HG03354 (cell line): ENCODE measurements around the gene COL5A3.

Experiments used
- ATAC-seq: cut with Tn5 transposase; IDR thresholded peaks from one replicate; pipeline ENCODE4 v1.9.1; 2021; ENCODE audit warnings: mild to moderate bottlenecking; ENCODE audit not compliant: unreplicated experiment, poor library complexity, severe bottlenecking

Gene COL5A3

GRCh38 chr19:9912551-9913236, 97.6 kb downstream of the COL5A3 start:
- no peak for ATAC-seq

DNA sequence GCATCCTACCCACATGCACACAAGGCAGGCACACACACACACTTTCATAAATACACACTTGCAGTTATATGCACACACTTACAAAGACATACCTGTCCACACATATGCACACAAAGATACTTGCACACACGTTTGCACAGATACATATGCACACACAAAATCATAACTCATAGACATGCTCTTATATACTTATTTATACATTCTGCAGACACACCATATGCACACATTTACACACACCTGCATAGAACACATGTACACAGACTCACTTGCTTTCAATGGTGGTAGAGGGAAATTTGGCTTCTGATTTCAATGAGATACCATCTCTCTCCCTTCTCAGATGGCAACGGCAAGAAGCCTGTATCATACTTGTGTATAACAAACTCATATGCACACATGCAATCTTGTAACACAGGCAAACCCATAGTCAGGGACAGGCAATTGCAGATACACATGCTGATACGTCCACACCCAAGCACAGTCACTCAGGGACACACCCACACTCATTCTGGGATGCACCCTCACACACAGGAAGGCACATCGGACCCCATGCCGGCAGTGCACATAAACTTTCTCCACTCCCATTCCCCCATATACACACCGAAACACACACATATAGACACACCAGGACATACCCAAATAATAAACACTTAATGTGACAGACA, 98.6 kb downstream of the COL5A3 start:
- no peak for ATAC-seq

DNA sequence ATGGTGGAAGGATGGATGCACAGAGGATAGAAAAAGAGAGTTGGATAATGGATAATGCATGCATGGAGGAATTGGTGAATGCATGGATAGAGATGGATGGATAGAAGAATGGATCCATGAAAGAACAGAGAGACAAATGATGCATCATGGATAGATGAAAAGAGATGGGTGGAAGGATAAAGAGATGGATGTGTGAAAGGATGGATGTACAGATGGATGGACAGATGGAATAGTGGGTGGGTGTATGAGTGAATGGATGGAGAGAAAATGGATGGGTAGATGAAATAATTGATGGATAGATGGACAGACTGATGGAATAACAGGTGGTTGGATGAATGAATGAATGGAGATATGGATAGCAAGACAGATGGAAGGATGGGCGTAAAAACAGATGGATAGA, 99.7 kb downstream of the COL5A3 start:
- no peak for ATAC-seq
